ENCODE results near the gene DOHH.
A peak's percentile ranks its signal among the peaks of the same experiment; 100 is the strongest.

DNA sequence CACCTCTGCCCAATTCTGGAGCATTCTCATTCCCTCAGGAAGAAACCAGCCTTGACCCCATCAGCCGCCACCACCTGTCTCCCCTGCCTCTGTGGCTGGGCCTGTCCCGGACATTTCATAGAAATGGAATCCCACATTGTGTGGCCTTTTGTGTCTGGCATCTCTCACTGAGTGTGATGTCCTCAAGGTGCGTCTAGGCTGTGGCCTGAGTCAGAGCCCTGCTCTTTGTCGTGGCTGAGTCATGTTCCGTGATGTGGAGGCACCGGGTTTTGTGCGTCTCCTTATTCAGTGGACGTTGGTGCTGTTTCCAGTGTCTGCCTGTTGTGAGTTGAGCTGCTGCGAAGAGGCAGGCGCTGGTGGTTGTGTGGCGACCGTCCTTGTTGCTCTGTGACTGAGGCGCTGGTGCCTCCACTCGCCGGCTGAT, 9.1 kb upstream of the DOHH start:
- TF ChIP-seq, protein P1, sequence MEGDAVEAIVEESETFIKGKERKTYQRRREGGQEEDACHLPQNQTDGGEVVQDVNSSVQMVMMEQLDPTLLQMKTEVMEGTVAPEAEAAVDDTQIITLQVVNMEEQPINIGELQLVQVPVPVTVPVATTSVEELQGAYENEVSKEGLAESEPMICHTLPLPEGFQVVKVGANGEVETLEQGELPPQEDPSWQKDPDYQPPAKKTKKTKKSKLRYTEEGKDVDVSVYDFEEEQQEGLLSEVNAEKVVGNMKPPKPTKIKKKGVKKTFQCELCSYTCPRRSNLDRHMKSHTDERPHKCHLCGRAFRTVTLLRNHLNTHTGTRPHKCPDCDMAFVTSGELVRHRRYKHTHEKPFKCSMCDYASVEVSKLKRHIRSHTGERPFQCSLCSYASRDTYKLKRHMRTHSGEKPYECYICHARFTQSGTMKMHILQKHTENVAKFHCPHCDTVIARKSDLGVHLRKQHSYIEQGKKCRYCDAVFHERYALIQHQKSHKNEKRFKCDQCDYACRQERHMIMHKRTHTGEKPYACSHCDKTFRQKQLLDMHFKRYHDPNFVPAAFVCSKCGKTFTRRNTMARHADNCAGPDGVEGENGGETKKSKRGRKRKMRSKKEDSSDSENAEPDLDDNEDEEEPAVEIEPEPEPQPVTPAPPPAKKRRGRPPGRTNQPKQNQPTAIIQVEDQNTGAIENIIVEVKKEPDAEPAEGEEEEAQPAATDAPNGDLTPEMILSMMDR (IDR thresholded peaks at IDR 0.05) = no peak
- no peak for TF ChIP-seq POLR2A (IDR thresholded peaks at IDR 0.05)
- TF ChIP-seq EP300 (IDR thresholded peaks at IDR 0.05) = no peak
- TF ChIP-seq POLR2AphosphoS5 (IDR thresholded peaks at IDR 0.05) = peak in 1 of 4 donors; percentile 40

All from sigmoid colon (tissue), 4 donors.